Measurements from ENCODE around the gene KRT10.
A peak's percentile ranks its signal among the peaks of the same experiment; 100 is the strongest.
"Not testable (repeated sequence)": the region's sequence is repeated elsewhere in the genome, so short reads cannot be mapped to it uniquely, and the experiment has no call there.

KRT10 gene

GRCh38 chr17:40830085-40830776, 7.8 kb upstream of the KRT10 start:
- no peak for DNase-seq

- no peak for DNase-seq
These were observed 6.1 kb upstream of the KRT10 start for GRCh38 chr17:40828454-40829044.

- DNase-seq = no peak
These were observed 5.5 kb upstream of the KRT10 start for GRCh38 chr17:40827746-40828453.

GRCh38 chr17:40825599-40825998, 3.2 kb upstream of the KRT10 start:
- DNase-seq = no peak

GRCh38 chr17:40824015-40824832, 1.8 kb upstream of the KRT10 start:
- no peak for DNase-seq

GRCh38 chr17:40821536-40821935, 878 bp downstream of the KRT10 start:
- DNase-seq = no peak

- no peak for DNase-seq
These were observed 2.1 kb downstream of the KRT10 start for GRCh38 chr17:40820228-40820838.

- DNase-seq = no peak
These were observed 2.8 kb downstream of the KRT10 start for GRCh38 chr17:40819528-40820125.

- DNase-seq = peak; percentile 82
These were observed 3.5 kb downstream of the KRT10 start for GRCh38 chr17:40818733-40819527.

- DNase-seq = no peak
These were observed 4.1 kb downstream of the KRT10 start for GRCh38 chr17:40818343-40818732.

- no peak for DNase-seq
These were observed 5.2 kb downstream of the KRT10 start for GRCh38 chr17:40817103-40817682.

- DNase-seq = no peak
These were observed 5.8 kb downstream of the KRT10 start for GRCh38 chr17:40816569-40816968.

- DNase-seq = no peak
These were observed 7.0 kb downstream of the KRT10 start for GRCh38 chr17:40815381-40815780.

- not testable (repeated sequence) for DNase-seq
These were observed 7.8 kb downstream of the KRT10 start for GRCh38 chr17:40814657-40815056.

GRCh38 chr17:40813804-40814203, 8.6 kb downstream of the KRT10 start:
- peak; percentile 18 for DNase-seq

- DNase-seq = no peak
These were observed 9.8 kb downstream of the KRT10 start for GRCh38 chr17:40812639-40813038.

GRCh38 chr17:40810494-40810893, 11.9 kb downstream of the KRT10 start:
- no peak for DNase-seq

- DNase-seq = no peak
These were observed 12.5 kb downstream of the KRT10 start for GRCh38 chr17:40809721-40810421.

GRCh38 chr17:40806131-40806530, 16.3 kb downstream of the KRT10 start:
- DNase-seq = no peak

- DNase-seq = peak; percentile 64
These were observed 18.8 kb downstream of the KRT10 start for GRCh38 chr17:40803617-40804082.

Measured in HCEC 1CT (cell line).